ENCODE measurements around the gene PAWR.

Gene PAWR

GRCh38 chr12:79690638-79691510 is at the start of gene PAWR:
TSS of gene PAWR (minus strand) at chr12:79690964. CDS start at chr12:79690244, 720 bp downstream.
- no peak for TF ChIP-seq CTCF (IDR thresholded peaks at IDR 0.05)
- H3K36me3 Mint-ChIP-seq (ENCODE audit: low read depth) = no peaks in the 10 kb centered on the region
- no peaks in the 10 kb centered on the region for H3K9me3 Mint-ChIP-seq
- peak within 1 kb of the TSS; percentile 91 for H3K4me3 Mint-ChIP-seq
- H3K27me3 Mint-ChIP-seq (ENCODE audit: low read depth, poor library complexity) = peaks cover 17% of the 10 kb centered on the region
- DNase-seq = peak; percentile 85
- peaks cover 47% of the 10 kb centered on the region for H3K4me1 Mint-ChIP-seq
- peak within 1 kb of the TSS; percentile 92 for H3K27ac Mint-ChIP-seq

GRCh38 chr12:79737875-79738718 is 47.3 kb upstream of the PAWR start:
- Mint-ChIP-seq H3K4me1 (no peaks in the 10 kb centered on the region), H3K27me3 (ENCODE audit: low read depth, poor library complexity) (peaks cover 6% of the 10 kb centered on the region), H3K9me3 (no peaks in the 10 kb centered on the region), H3K4me3 (no peak overlapping the region), H3K27ac (no peak overlapping the region), H3K36me3 (ENCODE audit: low read depth) (no peaks in the 10 kb centered on the region)
- DNase-seq = peak; percentile 28
- TF ChIP-seq CTCF (IDR thresholded peaks at IDR 0.05) = peak; percentile 59

GRCh38 chr12:79732638-79733037 is 41.9 kb upstream of the PAWR start:
- Mint-ChIP-seq H3K36me3 (ENCODE audit: low read depth) (no peaks in the 10 kb centered on the region), H3K9me3 (peaks cover 3% of the 10 kb centered on the region), H3K4me3 (no peak overlapping the region), H3K27me3 (ENCODE audit: low read depth, poor library complexity) (no peaks in the 10 kb centered on the region), H3K27ac (no peak overlapping the region), H3K4me1 (no peaks in the 10 kb centered on the region)
- no peak for DNase-seq
- TF ChIP-seq CTCF (IDR thresholded peaks at IDR 0.05) = no peak

- Mint-ChIP-seq H3K36me3 (ENCODE audit: low read depth) (no peaks in the 10 kb centered on the region), H3K27ac (no peak overlapping the region), H3K27me3 (ENCODE audit: low read depth, poor library complexity) (no peaks in the 10 kb centered on the region), H3K4me1 (no peaks in the 10 kb centered on the region), H3K4me3 (no peak overlapping the region), H3K9me3 (peaks cover 3% of the 10 kb centered on the region)
- no peak for DNase-seq
- no peak for TF ChIP-seq CTCF (IDR thresholded peaks at IDR 0.05)
Observed at GRCh38 chr12:79725987-79726386, 35.2 kb upstream of the PAWR start.

- H3K27me3 Mint-ChIP-seq (ENCODE audit: low read depth, poor library complexity) = no peaks in the 10 kb centered on the region
- DNase-seq = no peak
- peaks cover 6% of the 10 kb centered on the region for H3K9me3 Mint-ChIP-seq
- H3K27ac Mint-ChIP-seq = no peak overlapping the region
- H3K4me1 Mint-ChIP-seq = no peaks in the 10 kb centered on the region
- no peak overlapping the region for H3K4me3 Mint-ChIP-seq
- no peaks in the 10 kb centered on the region for H3K36me3 Mint-ChIP-seq (ENCODE audit: low read depth)
- TF ChIP-seq CTCF (IDR thresholded peaks at IDR 0.05) = no peak
Observed at GRCh38 chr12:79717006-79717405, 26.2 kb upstream of the PAWR start.

Data from nephron progenitor cell (in vitro differentiated cells).